GM23338 (cell line): ENCODE data around the gene PALLD. TPM values are rescaled to one million over a fixed set of nuclear protein-coding genes. Genes with fewer than 3 reads are reported as not detected.

Source experiments
- ATAC-seq: fragments of 200-7000 bp; cut with Tn5 transposase; 3 replicates; pipeline ENCODE4 v1.9.1; 2020
- DNase-seq: peaks from one replicate; pipeline ENCODE4 v3.0.0-alpha.2; 2015; ENCODE audit warnings: low spot score
- H2AFZ ChIP-seq: fragments of 200-600 bp; sonication (generic); 2 replicates; pipeline ENCODE4 v1.8.0; 2016; ENCODE audit warnings: antibody characterized with exemption, mild to moderate bottlenecking, moderate library complexity
- H3F3A ChIP-seq: fragments of 200-600 bp; sonication (generic); replicated peaks from 2 replicates; pipeline ENCODE4 v1.8.0; 2017; ENCODE audit warnings: antibody characterized with exemption, mixed run types, low read depth
- H3K27ac ChIP-seq: fragments of 200-600 bp; sonication (generic); 2 replicates; pipeline ENCODE4 v1.6.1; 2016; ENCODE audit warnings: low read depth
- H3K27me3 ChIP-seq: fragments of 200-600 bp; sonication (generic); 2 replicates; pipeline ENCODE4 v1.8.0; 2016; ENCODE audit warnings: mild to moderate bottlenecking, mixed run types, moderate library complexity; ENCODE audit not compliant: insufficient read depth
- H3K36me3 ChIP-seq: fragments of 200-600 bp; sonication (generic); 2 replicates; pipeline ENCODE4 v1.8.0; 2016; ENCODE audit warnings: mild to moderate bottlenecking; ENCODE audit not compliant: insufficient read depth
- H3K4me1 ChIP-seq: fragments of 200-600 bp; sonication (generic); 2 replicates; pipeline ENCODE4 v1.8.0; 2016; ENCODE audit warnings: mild to moderate bottlenecking, moderate library complexity; ENCODE audit not compliant: insufficient read depth
- H3K4me2 ChIP-seq: fragments of 200-600 bp; sonication (generic); 2 replicates; pipeline ENCODE4 v1.7.1; 2017; ENCODE audit warnings: mixed run types
- H3K4me3 ChIP-seq: fragments of 200-600 bp; sonication (generic); 2 replicates; pipeline ENCODE4 v1.6.1; 2016; ENCODE audit warnings: mixed run types
- H3K79me2 ChIP-seq: fragments of 200-600 bp; sonication (generic); replicated peaks from 2 replicates; pipeline ENCODE4 v1.8.0; 2017; ENCODE audit warnings: mild to moderate bottlenecking; ENCODE audit not compliant: insufficient read depth
- H3K9me2 ChIP-seq: fragments of 200-600 bp; sonication (generic); 2 replicates; pipeline ENCODE4 v1.8.0; 2017; ENCODE audit not compliant: insufficient read depth
- H4K20me1 ChIP-seq: fragments of 200-600 bp; sonication (generic); replicated peaks from 2 replicates; pipeline ENCODE4 v1.8.0; 2017; ENCODE audit warnings: mild to moderate bottlenecking; ENCODE audit not compliant: insufficient read depth
- H3K27ac Mint-ChIP-seq: 2 replicates; pipeline ENCODE4 v1.8.0; 2020; ENCODE audit warnings: inconsistent platforms, mild to moderate bottlenecking, moderate library complexity, mixed read lengths
- H3K27me3 Mint-ChIP-seq: 3 replicates; pipeline ENCODE4 v1.8.0; 2022; ENCODE audit warnings: low read depth, mild to moderate bottlenecking, moderate library complexity, mixed read lengths, inconsistent platforms; ENCODE audit not compliant: insufficient read depth, poor library complexity
- H3K36me3 Mint-ChIP-seq: 3 replicates; pipeline ENCODE4 v1.8.0; 2021; ENCODE audit warnings: low read depth, mild to moderate bottlenecking, inconsistent platforms, moderate library complexity, mixed read lengths
- H3K4me1 Mint-ChIP-seq: 3 replicates; pipeline ENCODE4 v1.8.0; 2020; ENCODE audit warnings: mild to moderate bottlenecking, inconsistent platforms, mixed read lengths
- H3K4me3 Mint-ChIP-seq: 3 replicates; pipeline ENCODE4 v1.8.0; 2021; ENCODE audit warnings: moderate library complexity, mild to moderate bottlenecking, inconsistent platforms, mixed read lengths
- H3K9me3 Mint-ChIP-seq: 3 replicates; pipeline ENCODE4 v1.8.0; 2020; ENCODE audit warnings: moderate library complexity, mild to moderate bottlenecking, inconsistent platforms, mixed read lengths
- CREB1 ChIP-seq: fragments of 250-450 bp; sonication (Bioruptor Pico); IDR thresholded peaks from 2 replicates; pipeline ENCODE4 v1.5.0; 2020; ENCODE audit warnings: low read depth, mild to moderate bottlenecking, moderate library complexity
- EZH2 ChIP-seq: fragments of 200-600 bp; sonication (generic); IDR thresholded peaks from one replicate; pipeline ENCODE4 v1.8.0; 2017; ENCODE audit warnings: antibody characterized with exemption, mild to moderate bottlenecking, low read depth; ENCODE audit not compliant: unreplicated experiment
- JUNB ChIP-seq: IDR thresholded peaks from one replicate; pipeline ENCODE4 v1.6.1; 2016; ENCODE audit warnings: antibody characterized with exemption; ENCODE audit not compliant: unreplicated experiment
- POLR2AphosphoS5 ChIP-seq: IDR thresholded peaks from 2 replicates; pipeline ENCODE4 v1.6.1; 2016; ENCODE audit warnings: antibody characterized with exemption, low read depth
- ZNF114 ChIP-seq: fragments of 250-450 bp; sonication (Bioruptor Pico); IDR thresholded peaks from 2 replicates; pipeline ENCODE4 v1.5.0; 2020; ENCODE audit warnings: mild to moderate bottlenecking, moderate library complexity
- ZNF331 ChIP-seq: fragments of 250-450 bp; sonication (Bioruptor Pico); IDR thresholded peaks from 2 replicates; pipeline ENCODE4 v1.5.0; 2020; ENCODE audit warnings: low read depth, mild to moderate bottlenecking, moderate library complexity
- polyA plus RNA-seq: library from polyadenylated mRNA; unstranded; fragments of >200 nt; fragmentation: Nextera tagmentation; extraction: Ambion mirVana; gene quantifications from 2 replicates; pipeline ENCODE4 v1.2.1, GENCODE V29; 2016
- total RNA-seq: library from RNA; depleted of rRNA; stranded (reverse); fragments of >200 nt; shearing (Covaris generic); gene quantifications from 2 replicates; pipeline ENCODE4 v1.2.3, GENCODE V29; 2014
- TF ChIP-seq, protein P1 (sequence below): IDR thresholded peaks from one replicate; pipeline ENCODE4 v1.6.1; 2018; ENCODE audit warnings: antibody characterized with exemption; ENCODE audit not compliant: unreplicated experiment
- TF ChIP-seq, protein P2 (sequence below): IDR thresholded peaks from 2 replicates; pipeline ENCODE4 v1.6.1; 2016; ENCODE audit warnings: antibody characterized with exemption
- TF ChIP-seq, protein P3 (sequence below), 2 experiments: fragments of 200-600 bp in 1 of 2; sonication (generic) in 1 of 2; conservative IDR thresholded peaks; 2 replicates each; pipeline versions ENCODE4 v1.5.1 to v1.6.1; 2016 to 2017; ENCODE audit warnings: antibody characterized with exemption in 2 of 2, low read depth in 2 of 2, mild to moderate bottlenecking in 2 of 2, moderate library complexity in 1 of 2
- TF ChIP-seq, protein P4 (sequence below): fragments of 250-450 bp; sonication (Bioruptor Pico); IDR thresholded peaks from 2 replicates; pipeline ENCODE4 v1.5.0; 2020; ENCODE audit warnings: mild to moderate bottlenecking, moderate library complexity

PALLD gene
- total and polyA plus RNA-seq, 2 experiments from 2014 or later, result 13.1 to 30.2 TPM

DNA sequence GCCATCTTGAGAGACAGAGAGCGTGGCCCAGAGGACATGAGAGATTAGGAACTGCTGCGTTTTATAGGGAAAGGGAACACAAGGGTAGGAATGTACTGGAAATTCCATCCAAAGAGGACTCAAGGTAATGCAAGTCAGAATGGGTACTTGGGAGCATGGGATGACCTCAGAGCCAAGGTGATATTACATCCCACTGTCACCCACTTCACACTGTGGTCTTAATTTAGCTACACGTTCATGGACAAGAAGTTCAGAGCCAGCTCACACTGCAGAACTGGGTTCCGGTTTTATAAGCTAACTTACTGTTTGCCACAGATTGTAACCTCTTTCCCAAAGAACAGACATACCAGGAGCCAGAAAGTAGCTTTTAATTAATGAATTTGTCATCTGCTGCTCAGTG, 268.5 kb downstream of the PALLD start:
- H2AFZ ChIP-seq, result no peak overlapping the region
- 0 out of 2 replicates have a peak, but pooled peaks cover 5% of the 10 kb centered on the region for H3K9me2 ChIP-seq
- H3K27me3 Mint-ChIP-seq, result peaks cover 1% of the 10 kb centered on the region
- no peak overlapping the region for H3K4me2 ChIP-seq
- H4K20me1 ChIP-seq, result no peaks in the 10 kb centered on the region
- no peak for ATAC-seq
- no peaks in the 10 kb centered on the region for H3K9me3 Mint-ChIP-seq
- H3K4me3 ChIP-seq, result no peak overlapping the region
- H3F3A ChIP-seq, result no peaks in the 10 kb centered on the region
- H3K27me3 ChIP-seq, result no peaks in the 10 kb centered on the region
- H3K4me1 Mint-ChIP-seq, result no peaks in the 10 kb centered on the region
- H3K27ac Mint-ChIP-seq, result no peak overlapping the region
- H3K4me1 ChIP-seq, result no peaks in the 10 kb centered on the region
- no peaks in the 10 kb centered on the region for H3K36me3 Mint-ChIP-seq
- H3K79me2 ChIP-seq, result no peaks in the 10 kb centered on the region
- DNase-seq, result no peak
- H3K36me3 ChIP-seq, result no peaks in the 10 kb centered on the region
- TF ChIP-seq ZNF114 (CRISPR knock-in tag) (no peak), ZNF331 (CRISPR knock-in tag) (no peak), CREB1 (CRISPR knock-in tag) (no peak), POLR2AphosphoS5 (no peak)
- TF ChIP-seq, protein P1, sequence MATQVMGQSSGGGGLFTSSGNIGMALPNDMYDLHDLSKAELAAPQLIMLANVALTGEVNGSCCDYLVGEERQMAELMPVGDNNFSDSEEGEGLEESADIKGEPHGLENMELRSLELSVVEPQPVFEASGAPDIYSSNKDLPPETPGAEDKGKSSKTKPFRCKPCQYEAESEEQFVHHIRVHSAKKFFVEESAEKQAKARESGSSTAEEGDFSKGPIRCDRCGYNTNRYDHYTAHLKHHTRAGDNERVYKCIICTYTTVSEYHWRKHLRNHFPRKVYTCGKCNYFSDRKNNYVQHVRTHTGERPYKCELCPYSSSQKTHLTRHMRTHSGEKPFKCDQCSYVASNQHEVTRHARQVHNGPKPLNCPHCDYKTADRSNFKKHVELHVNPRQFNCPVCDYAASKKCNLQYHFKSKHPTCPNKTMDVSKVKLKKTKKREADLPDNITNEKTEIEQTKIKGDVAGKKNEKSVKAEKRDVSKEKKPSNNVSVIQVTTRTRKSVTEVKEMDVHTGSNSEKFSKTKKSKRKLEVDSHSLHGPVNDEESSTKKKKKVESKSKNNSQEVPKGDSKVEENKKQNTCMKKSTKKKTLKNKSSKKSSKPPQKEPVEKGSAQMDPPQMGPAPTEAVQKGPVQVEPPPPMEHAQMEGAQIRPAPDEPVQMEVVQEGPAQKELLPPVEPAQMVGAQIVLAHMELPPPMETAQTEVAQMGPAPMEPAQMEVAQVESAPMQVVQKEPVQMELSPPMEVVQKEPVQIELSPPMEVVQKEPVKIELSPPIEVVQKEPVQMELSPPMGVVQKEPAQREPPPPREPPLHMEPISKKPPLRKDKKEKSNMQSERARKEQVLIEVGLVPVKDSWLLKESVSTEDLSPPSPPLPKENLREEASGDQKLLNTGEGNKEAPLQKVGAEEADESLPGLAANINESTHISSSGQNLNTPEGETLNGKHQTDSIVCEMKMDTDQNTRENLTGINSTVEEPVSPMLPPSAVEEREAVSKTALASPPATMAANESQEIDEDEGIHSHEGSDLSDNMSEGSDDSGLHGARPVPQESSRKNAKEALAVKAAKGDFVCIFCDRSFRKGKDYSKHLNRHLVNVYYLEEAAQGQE, result no peak
- TF ChIP-seq, protein P2, sequence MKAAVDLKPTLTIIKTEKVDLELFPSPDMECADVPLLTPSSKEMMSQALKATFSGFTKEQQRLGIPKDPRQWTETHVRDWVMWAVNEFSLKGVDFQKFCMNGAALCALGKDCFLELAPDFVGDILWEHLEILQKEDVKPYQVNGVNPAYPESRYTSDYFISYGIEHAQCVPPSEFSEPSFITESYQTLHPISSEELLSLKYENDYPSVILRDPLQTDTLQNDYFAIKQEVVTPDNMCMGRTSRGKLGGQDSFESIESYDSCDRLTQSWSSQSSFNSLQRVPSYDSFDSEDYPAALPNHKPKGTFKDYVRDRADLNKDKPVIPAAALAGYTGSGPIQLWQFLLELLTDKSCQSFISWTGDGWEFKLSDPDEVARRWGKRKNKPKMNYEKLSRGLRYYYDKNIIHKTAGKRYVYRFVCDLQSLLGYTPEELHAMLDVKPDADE, result no peak
- TF ChIP-seq, protein P3, sequence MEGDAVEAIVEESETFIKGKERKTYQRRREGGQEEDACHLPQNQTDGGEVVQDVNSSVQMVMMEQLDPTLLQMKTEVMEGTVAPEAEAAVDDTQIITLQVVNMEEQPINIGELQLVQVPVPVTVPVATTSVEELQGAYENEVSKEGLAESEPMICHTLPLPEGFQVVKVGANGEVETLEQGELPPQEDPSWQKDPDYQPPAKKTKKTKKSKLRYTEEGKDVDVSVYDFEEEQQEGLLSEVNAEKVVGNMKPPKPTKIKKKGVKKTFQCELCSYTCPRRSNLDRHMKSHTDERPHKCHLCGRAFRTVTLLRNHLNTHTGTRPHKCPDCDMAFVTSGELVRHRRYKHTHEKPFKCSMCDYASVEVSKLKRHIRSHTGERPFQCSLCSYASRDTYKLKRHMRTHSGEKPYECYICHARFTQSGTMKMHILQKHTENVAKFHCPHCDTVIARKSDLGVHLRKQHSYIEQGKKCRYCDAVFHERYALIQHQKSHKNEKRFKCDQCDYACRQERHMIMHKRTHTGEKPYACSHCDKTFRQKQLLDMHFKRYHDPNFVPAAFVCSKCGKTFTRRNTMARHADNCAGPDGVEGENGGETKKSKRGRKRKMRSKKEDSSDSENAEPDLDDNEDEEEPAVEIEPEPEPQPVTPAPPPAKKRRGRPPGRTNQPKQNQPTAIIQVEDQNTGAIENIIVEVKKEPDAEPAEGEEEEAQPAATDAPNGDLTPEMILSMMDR (conservative IDR thresholded peaks at IDR 0.05; ENCODE audit: low read depth in 2 of 2), result no peak
- H3K4me3 Mint-ChIP-seq, result no peak overlapping the region
- H3K27ac ChIP-seq, result no peak overlapping the region

DNA sequence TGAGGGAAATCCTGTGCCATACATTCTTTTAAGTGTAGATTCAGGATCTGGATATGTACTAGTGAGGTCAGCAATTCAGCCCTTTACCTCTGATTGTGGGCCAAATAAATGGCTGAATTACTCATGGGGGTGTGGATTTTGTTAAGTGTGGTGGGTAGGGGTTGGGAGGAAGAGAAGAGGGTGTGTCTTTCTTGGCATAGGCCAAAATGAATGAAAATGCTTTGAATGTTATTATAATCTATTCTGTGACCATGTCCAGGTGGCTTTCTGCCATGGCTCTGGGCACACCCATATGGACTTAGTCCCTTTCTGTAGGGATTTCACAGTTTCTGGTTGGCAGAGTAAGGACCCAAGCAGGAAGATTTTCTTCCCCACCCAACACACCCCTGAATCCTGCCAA, 268.9 kb downstream of the PALLD start:
- Histone ChIP-seq H3K79me2 (no peaks in the 10 kb centered on the region), H3K9me2 (peaks cover 5% of the 10 kb centered on the region; the same call in 1 of the 2 replicates), H3K27me3 (no peaks in the 10 kb centered on the region), H3K4me1 (no peaks in the 10 kb centered on the region), H3F3A (no peaks in the 10 kb centered on the region), H3K36me3 (no peaks in the 10 kb centered on the region), H3K4me2 (no peak overlapping the region), H4K20me1 (no peaks in the 10 kb centered on the region), H3K4me3 (no peak overlapping the region), H2AFZ (no peak overlapping the region), H3K27ac (no peak overlapping the region)
- Mint-ChIP-seq H3K27ac (no peak overlapping the region), H3K27me3 (peaks cover 1% of the 10 kb centered on the region), H3K36me3 (no peaks in the 10 kb centered on the region), H3K4me3 (no peak overlapping the region), H3K9me3 (no peaks in the 10 kb centered on the region), H3K4me1 (no peaks in the 10 kb centered on the region)
- no peak for ATAC-seq
- no peak for DNase-seq
- TF ChIP-seq JUNB, result no peak
- no peak for TF ChIP-seq POLR2AphosphoS5
- no peak for TF ChIP-seq EZH2
- TF ChIP-seq, protein P4, sequence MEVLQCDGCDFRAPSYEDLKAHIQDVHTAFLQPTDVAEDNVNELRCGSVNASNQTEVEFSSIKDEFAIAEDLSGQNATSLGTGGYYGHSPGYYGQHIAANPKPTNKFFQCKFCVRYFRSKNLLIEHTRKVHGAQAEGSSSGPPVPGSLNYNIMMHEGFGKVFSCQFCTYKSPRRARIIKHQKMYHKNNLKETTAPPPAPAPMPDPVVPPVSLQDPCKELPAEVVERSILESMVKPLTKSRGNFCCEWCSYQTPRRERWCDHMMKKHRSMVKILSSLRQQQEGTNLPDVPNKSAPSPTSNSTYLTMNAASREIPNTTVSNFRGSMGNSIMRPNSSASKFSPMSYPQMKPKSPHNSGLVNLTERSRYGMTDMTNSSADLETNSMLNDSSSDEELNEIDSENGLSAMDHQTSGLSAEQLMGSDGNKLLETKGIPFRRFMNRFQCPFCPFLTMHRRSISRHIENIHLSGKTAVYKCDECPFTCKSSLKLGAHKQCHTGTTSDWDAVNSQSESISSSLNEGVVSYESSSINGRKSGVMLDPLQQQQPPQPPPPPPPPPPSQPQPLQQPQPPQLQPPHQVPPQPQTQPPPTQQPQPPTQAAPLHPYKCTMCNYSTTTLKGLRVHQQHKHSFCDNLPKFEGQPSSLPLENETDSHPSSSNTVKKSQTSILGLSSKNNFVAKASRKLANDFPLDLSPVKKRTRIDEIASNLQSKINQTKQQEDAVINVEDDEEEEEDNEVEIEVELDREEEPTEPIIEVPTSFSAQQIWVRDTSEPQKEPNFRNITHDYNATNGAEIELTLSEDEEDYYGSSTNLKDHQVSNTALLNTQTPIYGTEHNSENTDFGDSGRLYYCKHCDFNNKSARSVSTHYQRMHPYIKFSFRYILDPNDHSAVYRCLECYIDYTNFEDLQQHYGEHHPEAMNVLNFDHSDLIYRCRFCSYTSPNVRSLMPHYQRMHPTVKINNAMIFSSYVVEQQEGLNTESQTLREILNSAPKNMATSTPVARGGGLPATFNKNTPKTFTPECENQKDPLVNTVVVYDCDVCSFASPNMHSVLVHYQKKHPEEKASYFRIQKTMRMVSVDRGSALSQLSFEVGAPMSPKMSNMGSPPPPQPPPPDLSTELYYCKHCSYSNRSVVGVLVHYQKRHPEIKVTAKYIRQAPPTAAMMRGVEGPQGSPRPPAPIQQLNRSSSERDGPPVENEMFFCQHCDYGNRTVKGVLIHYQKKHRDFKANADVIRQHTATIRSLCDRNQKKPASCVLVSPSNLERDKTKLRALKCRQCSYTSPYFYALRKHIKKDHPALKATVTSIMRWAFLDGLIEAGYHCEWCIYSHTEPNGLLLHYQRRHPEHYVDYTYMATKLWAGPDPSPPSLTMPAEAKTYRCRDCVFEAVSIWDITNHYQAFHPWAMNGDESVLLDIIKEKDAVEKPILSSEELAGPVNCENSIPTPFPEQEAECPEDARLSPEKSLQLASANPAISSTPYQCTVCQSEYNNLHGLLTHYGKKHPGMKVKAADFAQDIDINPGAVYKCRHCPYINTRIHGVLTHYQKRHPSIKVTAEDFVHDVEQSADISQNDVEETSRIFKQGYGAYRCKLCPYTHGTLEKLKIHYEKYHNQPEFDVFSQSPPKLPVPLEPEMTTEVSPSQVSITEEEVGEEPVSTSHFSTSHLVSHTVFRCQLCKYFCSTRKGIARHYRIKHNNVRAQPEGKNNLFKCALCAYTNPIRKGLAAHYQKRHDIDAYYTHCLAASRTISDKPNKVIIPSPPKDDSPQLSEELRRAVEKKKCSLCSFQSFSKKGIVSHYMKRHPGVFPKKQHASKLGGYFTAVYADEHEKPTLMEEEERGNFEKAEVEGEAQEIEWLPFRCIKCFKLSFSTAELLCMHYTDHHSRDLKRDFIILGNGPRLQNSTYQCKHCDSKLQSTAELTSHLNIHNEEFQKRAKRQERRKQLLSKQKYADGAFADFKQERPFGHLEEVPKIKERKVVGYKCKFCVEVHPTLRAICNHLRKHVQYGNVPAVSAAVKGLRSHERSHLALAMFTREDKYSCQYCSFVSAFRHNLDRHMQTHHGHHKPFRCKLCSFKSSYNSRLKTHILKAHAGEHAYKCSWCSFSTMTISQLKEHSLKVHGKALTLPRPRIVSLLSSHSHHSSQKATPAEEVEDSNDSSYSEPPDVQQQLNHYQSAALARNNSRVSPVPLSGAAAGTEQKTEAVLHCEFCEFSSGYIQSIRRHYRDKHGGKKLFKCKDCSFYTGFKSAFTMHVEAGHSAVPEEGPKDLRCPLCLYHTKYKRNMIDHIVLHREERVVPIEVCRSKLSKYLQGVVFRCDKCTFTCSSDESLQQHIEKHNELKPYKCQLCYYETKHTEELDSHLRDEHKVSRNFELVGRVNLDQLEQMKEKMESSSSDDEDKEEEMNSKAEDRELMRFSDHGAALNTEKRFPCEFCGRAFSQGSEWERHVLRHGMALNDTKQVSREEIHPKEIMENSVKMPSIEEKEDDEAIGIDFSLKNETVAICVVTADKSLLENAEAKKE (CRISPR knock-in tag), result no peak
